Endothelial cell of umbilical vein (primary cell): ENCODE results near the gene MASP2. TPM values are rescaled to one million over a fixed set of nuclear protein-coding genes. Genes with fewer than 3 reads are reported as not detected.

Source experiments
- BruUV-seq: library from RNA; stranded (reverse); fragments of 400-500 nt; replicated peaks from 2 replicates; lab custom pipeline; 2021; lab: Mats Ljungman, UMichigan
- CTCF ChIA-PET: fragments of 300-600, 350-600 bp; sonication (Branson Sonifier 250); formaldehyde crosslinking; loops from one replicate; lab custom pipeline; 2021; ENCODE audit warnings: antibody characterized with exemption, inconsistent platforms; lab: Charles Lee
- POLR2A ChIA-PET: fragments of 300-600, 350-600 bp; sonication (Branson Sonifier 250); formaldehyde crosslinking; loops from one replicate; lab custom pipeline; 2021; ENCODE audit warnings: antibody characterized with exemption, inconsistent platforms; lab: Charles Lee
- DNase-seq: peaks from one replicate; pipeline ENCODE4 v3.0.0-alpha.2; 2011; ENCODE audit warnings: low read depth, low spot score
- FAIRE-seq: peaks from 2 replicates; lab custom pipeline; 2011; peaks lifted over from hg19 to GRCh38; lab: Jason Lieb, UNC
- H2AFZ ChIP-seq: 2 replicates; pipeline ENCODE4 v1.6.0; 2012; ENCODE audit warnings: low read depth, low read length, control low read depth, inconsistent platforms
- H3K27ac ChIP-seq: 2 replicates; pipeline ENCODE4 v1.5.1; 2011; ENCODE audit warnings: low read depth, mild to moderate bottlenecking, control low read depth, low read length, moderate library complexity; ENCODE audit not compliant: insufficient read depth
- H3K27me3 ChIP-seq, 2 experiments: 2 replicates each; pipeline versions ENCODE4 v1.6.0 to v1.6.1; 2011; ENCODE audit warnings: low read length in 2 of 2, mixed read lengths in 1 of 2; ENCODE audit not compliant: control insufficient read depth in 2 of 2, insufficient read depth in 2 of 2
- H3K36me3 ChIP-seq, 2 experiments: 2 replicates in 1 of 2; 3 replicates in 1 of 2; pipeline ENCODE4 v1.5.1; 2011; ENCODE audit warnings: low read length in 2 of 2, mild to moderate bottlenecking in 1 of 2, moderate library complexity in 1 of 2; ENCODE audit not compliant: control insufficient read depth in 2 of 2, insufficient read depth in 2 of 2; ENCODE audit errors: extremely low read depth in 1 of 2
- H3K4me1 ChIP-seq: 3 replicates; pipeline ENCODE4 v1.5.1; 2011; ENCODE audit warnings: mild to moderate bottlenecking, low read length; ENCODE audit not compliant: control insufficient read depth, insufficient read depth; ENCODE audit errors: extremely low read depth
- H3K4me2 ChIP-seq: 2 replicates; pipeline ENCODE4 v1.6.1; 2011; ENCODE audit warnings: low read length, control low read depth, mixed read lengths; ENCODE audit not compliant: insufficient read depth
- H3K4me3 ChIP-seq, 3 experiments: fragments of 200-600 bp in 1 of 3; sonication (generic), shearing (Covaris generic) in 1 of 3; replicated peaks in 1 of 3; 2 replicates each; pipeline ENCODE4 v1.5.1; 2011 to 2016; ENCODE audit warnings: control low read depth in 3 of 3, low read length in 3 of 3, mild to moderate bottlenecking in 2 of 3, inconsistent platforms in 1 of 3, low read depth in 1 of 3, moderate library complexity in 1 of 3; ENCODE audit not compliant: insufficient read depth in 1 of 3
- H3K79me2 ChIP-seq: 2 replicates; pipeline ENCODE4 v1.6.0; 2012; ENCODE audit warnings: low read length, inconsistent platforms; ENCODE audit not compliant: control insufficient read depth, insufficient read depth
- H3K9ac ChIP-seq: replicated peaks from 2 replicates; pipeline ENCODE3; 2011; ENCODE audit warnings: low read length, control low read depth; ENCODE audit not compliant: insufficient read depth; ENCODE audit errors: extremely low read depth
- H3K9me1 ChIP-seq: replicated peaks from 3 replicates; pipeline ENCODE4 v1.6.0; 2011; ENCODE audit warnings: mild to moderate bottlenecking, low read length; ENCODE audit not compliant: control insufficient read depth, insufficient read depth; ENCODE audit errors: extremely low read depth
- H3K9me3 ChIP-seq: replicated peaks from 2 replicates; pipeline ENCODE4 v1.5.1; 2012; ENCODE audit warnings: low read length, inconsistent platforms; ENCODE audit not compliant: control insufficient read depth, insufficient read depth
- H4K20me1 ChIP-seq: replicated peaks from 2 replicates; pipeline ENCODE3; 2011; ENCODE audit warnings: mild to moderate bottlenecking, low read length; ENCODE audit not compliant: control insufficient read depth, insufficient read depth; ENCODE audit errors: extremely low read depth
- CTCF ChIP-seq, 2 donors: IDR thresholded peaks; 1 replicate in 1 of 2; 2 replicates in 1 of 2; pipeline ENCODE4 v1.5.1; 2011; ENCODE audit warnings: low read length in 2 of 2, mild to moderate bottlenecking in 2 of 2, moderate library complexity in 2 of 2, control low read depth in 1 of 2, inconsistent platforms in 1 of 2, low read depth in 1 of 2; ENCODE audit not compliant: insufficient read depth in 1 of 2; ENCODE audit errors: extremely low read depth in 1 of 2
- FOS ChIP-seq: IDR thresholded peaks from 2 replicates; pipeline ENCODE4 v1.6.1; 2011; ENCODE audit warnings: mild to moderate bottlenecking, low read length, moderate library complexity, borderline replicate concordance; ENCODE audit not compliant: insufficient read depth
- JUN ChIP-seq: IDR thresholded peaks from 2 replicates; pipeline ENCODE4 v1.6.1; 2011; ENCODE audit warnings: borderline replicate concordance, low read depth; ENCODE audit not compliant: insufficient read length, insufficient read depth
- MAX ChIP-seq: IDR thresholded peaks from 2 replicates; pipeline ENCODE4 v1.6.1; 2011; ENCODE audit not compliant: insufficient read depth, insufficient read length
- POLR2A ChIP-seq: IDR thresholded peaks from 2 replicates; pipeline ENCODE4 v1.6.1; 2012; ENCODE audit warnings: low read depth, mild to moderate bottlenecking, control low read depth, low read length
- dilution Hi-C: fragments of 300-500 bp; cut with MboI; formaldehyde crosslinking; loops from one replicate; pipeline ENCODE4 v1.15.0; 2019; ENCODE audit warnings: low sequenced_read_pairs; ENCODE audit not compliant: extremely low pct_ligation_motif_present
- intact Hi-C: fragments of 100-400 bp; cut with micrococcal nuclease; formaldehyde crosslinking; loops from one replicate; pipeline ENCODE4 v1.10.0; 2022
- polyA plus RNA-seq, 4 experiments: library from polyadenylated mRNA; depleted of rRNA in 3 of 4; stranded (reverse) in 3 of 4; unstranded in 1 of 4; fragments of >200 nt; gene quantifications; 2 replicates each; pipeline versions ENCODE4 v1.2.1 to v1.2.3, GENCODE V29; 2011 to 2012; ENCODE audit warnings: missing spikeins in 1 of 4
- total RNA-seq: library from RNA; stranded (reverse); gene quantifications from 2 replicates; pipeline ENCODE4 v1.2.3, GENCODE V29; 2021

MASP2 gene
- total and polyA plus RNA-seq, 2 donors (not counting 3 experiments of a cell fraction or from before 2014, with no cell fraction given): 0.53 TPM; not detected in 1

- Histone ChIP-seq H3K79me2 (peaks cover 4% of the 10 kb centered on the region), H4K20me1 (no peaks in the 10 kb centered on the region), H3K27ac (no peak overlapping the region), H2AFZ (no peak overlapping the region), H3K9ac (no peak overlapping the region), H3K4me2 (no peak overlapping the region), H3K4me3 (no peak overlapping the region), H3K36me3 (peaks cover 28 to 34% of the 10 kb centered on the region in 2 experiments), H3K4me1 (no peaks in the 10 kb centered on the region), H3K9me1 (no peaks in the 10 kb centered on the region), H3K27me3 (no peaks in the 10 kb centered on the region), H3K9me3 (no peaks in the 10 kb centered on the region)
- BruUV-seq: no TSS peak
- CTCF ChIA-PET: no interaction called here
- no peak for DNase-seq
- intact Hi-C loops (no loop called here), dilution Hi-C loops (no loop called here)
- POLR2A ChIA-PET: no interaction called here
- no peak for TF ChIP-seq FOS
- peak; percentile 6 for TF ChIP-seq POLR2A
- TF ChIP-seq MAX: no peak
- no peak for TF ChIP-seq JUN
- peak; percentile 40 for FAIRE-seq
Measured at GRCh38 chr1:11026052-11026451, 21.0 kb downstream of the MASP2 start.

GRCh38 chr1:11025618-11026017 lies 21.4 kb downstream of the MASP2 start:
- H3K4me3 ChIP-seq: no peak overlapping the region
- peaks cover 31 to 36% of the 10 kb centered on the region in 2 experiments for H3K36me3 ChIP-seq
- dilution Hi-C loops (no loop called here), intact Hi-C loops (no loop called here)
- H3K9ac ChIP-seq: no peak overlapping the region
- FAIRE-seq (no peak), DNase-seq (no peak)
- H3K79me2 ChIP-seq: peaks cover 4% of the 10 kb centered on the region
- no peaks in the 10 kb centered on the region for H3K9me1 ChIP-seq
- H3K9me3 ChIP-seq: no peaks in the 10 kb centered on the region
- H2AFZ ChIP-seq: no peak overlapping the region
- BruUV-seq: no TSS peak
- no peaks in the 10 kb centered on the region for H4K20me1 ChIP-seq
- no peaks in the 10 kb centered on the region for H3K4me1 ChIP-seq
- H3K27ac ChIP-seq: no peak overlapping the region
- no peaks in the 10 kb centered on the region for H3K27me3 ChIP-seq
- POLR2A ChIA-PET: no interaction called here
- CTCF ChIA-PET: interaction anchor here (1.6 kb wide), 1 partner anchor 12 kb away, joined by 3 read pairs; no protein-coding TSS in a partner anchor
- TF ChIP-seq POLR2A (peak; percentile 28), CTCF (IDR thresholded peaks at IDR 0.05; ENCODE audit: extremely low read depth in 1 of 2, insufficient read depth in 1 of 2, low read depth in 1 of 2, low read length in 2 of 2) (no peak)
- no peak overlapping the region for H3K4me2 ChIP-seq
